HepG2 (cell line): ENCODE results near the gene LEP.

Experiments
- ATF7 ChIP-seq, 2 experiments: fragments of 450-650 bp in 1 of 2; sonication (generic) in 1 of 2; formaldehyde crosslinking in 1 of 2; IDR thresholded peaks; 2 replicates each; pipeline versions ENCODE4 v1.4.0 to v1.6.1; 2016 to 2020; ENCODE audit warnings: antibody characterized with exemption in 1 of 2, mild to moderate bottlenecking in 1 of 2, missing genetic modification reagents in 1 of 2
- CERS6 ChIP-seq: sonication (generic); formaldehyde crosslinking; IDR thresholded peaks from 2 replicates; pipeline ENCODE4 v1.5.0; 2020; ENCODE audit warnings: missing genetic modification reagents

DNA sequence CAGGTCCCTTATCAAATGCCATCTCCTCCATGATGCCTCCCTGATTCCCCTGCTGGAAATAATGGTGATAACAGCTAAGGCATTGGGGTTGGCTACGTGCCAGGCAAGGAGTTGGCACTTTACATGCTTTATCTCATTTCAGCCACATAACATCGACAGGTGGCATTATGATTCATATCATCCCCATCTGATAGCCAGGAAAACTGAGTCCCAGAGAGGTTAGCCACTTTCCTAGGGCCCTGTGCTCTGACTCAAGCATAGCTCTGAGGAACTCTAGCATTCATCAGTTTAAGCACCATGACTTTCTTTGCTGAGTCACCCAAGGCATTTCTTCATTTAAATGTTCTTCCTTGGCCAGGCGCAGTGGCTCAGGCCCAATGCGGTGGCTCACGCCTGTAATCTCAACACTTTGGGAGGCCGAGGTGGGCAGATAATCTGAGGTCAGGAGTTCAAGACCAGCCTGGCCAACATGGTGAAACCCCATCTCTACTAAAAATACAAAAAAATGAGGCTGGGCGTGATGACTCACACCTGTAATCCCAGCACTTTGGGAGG, 6.6 kb downstream of the LEP start:
- TF ChIP-seq ATF7 (IDR thresholded peaks at IDR 0.05): no peak
- TF ChIP-seq ATF7 (CRISPR knock-in tag; IDR thresholded peaks at IDR 0.05): no peak
- no peak for TF ChIP-seq CERS6
